ENCODE results near the gene KIF26B.

The KIF26B gene

GRCh38 chr1:245261786-245262185, 107.0 kb downstream of the KIF26B start:
- no peak for TF ChIP-seq CTCF (IDR thresholded peaks at IDR 0.05; ENCODE audit: control insufficient read depth, extremely low read depth, insufficient read depth)
- no peak for DNase-seq (ENCODE audit: low read depth)

GRCh38 chr1:245263529-245264095, 108.8 kb downstream of the KIF26B start:
- no peak for TF ChIP-seq CTCF (IDR thresholded peaks at IDR 0.05; ENCODE audit: control insufficient read depth, extremely low read depth, insufficient read depth)
- no peak for DNase-seq (ENCODE audit: low read depth)
- H3K4me3 ChIP-seq (ENCODE audit: low read depth, low read length) = no peak overlapping the region

More at GRCh38 chr1:245261786-245262185, 107.0 kb downstream of the KIF26B start:
- H3K4me3 ChIP-seq (ENCODE audit: low read depth, low read length) = no peak overlapping the region

GRCh38 chr1:245264226-245264625, 109.4 kb downstream of the KIF26B start:
- no peak for TF ChIP-seq CTCF (IDR thresholded peaks at IDR 0.05; ENCODE audit: control insufficient read depth, extremely low read depth, insufficient read depth)
- DNase-seq (ENCODE audit: low read depth) = no peak
- no peak overlapping the region for H3K4me3 ChIP-seq (ENCODE audit: low read depth, low read length)

GRCh38 chr1:245266105-245266504, 111.3 kb downstream of the KIF26B start:
- no peak for TF ChIP-seq CTCF (IDR thresholded peaks at IDR 0.05; ENCODE audit: control insufficient read depth, extremely low read depth, insufficient read depth)
- H3K4me3 ChIP-seq (ENCODE audit: low read depth, low read length) = no peak overlapping the region
- no peak for DNase-seq (ENCODE audit: low read depth)

GRCh38 chr1:245270063-245270462, 115.3 kb downstream of the KIF26B start:
- DNase-seq (ENCODE audit: low read depth) = no peak
- no peak overlapping the region for H3K4me3 ChIP-seq (ENCODE audit: low read depth, low read length)
- no peak for TF ChIP-seq CTCF (IDR thresholded peaks at IDR 0.05; ENCODE audit: control insufficient read depth, extremely low read depth, insufficient read depth)

- TF ChIP-seq CTCF (IDR thresholded peaks at IDR 0.05; ENCODE audit: control insufficient read depth, extremely low read depth, insufficient read depth) = no peak
- DNase-seq (ENCODE audit: low read depth) = no peak
These were observed 116.2 kb downstream of the KIF26B start for GRCh38 chr1:245270972-245271371.

GRCh38 chr1:245272676-245273075, 117.9 kb downstream of the KIF26B start:
- no peak for TF ChIP-seq CTCF (IDR thresholded peaks at IDR 0.05; ENCODE audit: control insufficient read depth, extremely low read depth, insufficient read depth)
- no peak for DNase-seq (ENCODE audit: low read depth)

More at GRCh38 chr1:245270972-245271371, 116.2 kb downstream of the KIF26B start:
- H3K4me3 ChIP-seq (ENCODE audit: low read depth, low read length) = no peak overlapping the region

More at GRCh38 chr1:245272676-245273075, 117.9 kb downstream of the KIF26B start:
- no peak overlapping the region for H3K4me3 ChIP-seq (ENCODE audit: low read depth, low read length)

All from LNCaP clone FGC (cell line).